HepG2 (cell line): ENCODE measurements around the gene BABAM2. TPM values are rescaled to one million over a fixed set of nuclear protein-coding genes. Genes with fewer than 3 reads are reported as not detected.

ENCODE experiments used
- AHDC1 ChIP-seq: sonication (generic); formaldehyde crosslinking; IDR thresholded peaks from 2 replicates; pipeline ENCODE4 v1.5.1; 2020; ENCODE audit warnings: mild to moderate bottlenecking, missing genetic modification reagents, borderline replicate concordance
- CREB1 ChIP-seq, 2 experiments: fragments of 450-650 bp in 1 of 2; IDR thresholded peaks; 2 replicates each; pipeline ENCODE4 v1.6.1; 2016 to 2017; ENCODE audit warnings: control low read depth in 1 of 2, mild to moderate bottlenecking in 1 of 2, missing compliant biosample characterization in 1 of 2, missing genetic modification characterization in 1 of 2
- PHF8 ChIP-seq: sonication (generic); formaldehyde crosslinking; IDR thresholded peaks from 2 replicates; pipeline ENCODE4 v1.5.0; 2020; ENCODE audit warnings: missing genetic modification reagents
- U2AF1 ChIP-seq: fragments of 200-400 bp; formaldehyde crosslinking; optimal IDR thresholded peaks from 2 replicates; pipeline ENCODE3; 2017; ENCODE audit warnings: mild to moderate bottlenecking, low read depth, low read length
- ZFP36L1 ChIP-seq: sonication (generic); formaldehyde crosslinking; IDR thresholded peaks from 2 replicates; pipeline ENCODE4 v1.8.0; 2022; ENCODE audit warnings: mild to moderate bottlenecking, missing genetic modification reagents, moderate library complexity
- ZNF580 ChIP-seq: IDR thresholded peaks from 2 replicates; pipeline ENCODE4 v1.6.1; 2016; ENCODE audit warnings: low read depth, borderline replicate concordance
- polyA plus RNA-seq, 8 experiments: library from polyadenylated mRNA; depleted of rRNA in 3 of 8; stranded (reverse) in 7 of 8; unstranded in 1 of 8; fragments of >200 nt; fragmentation: Illumina TruSeq in 4 of 8; extraction: Trizol in 4 of 8; gene quantifications; 2 replicates each; pipeline versions ENCODE4 v1.2.1 to v1.2.3, GENCODE V29; 2011 to 2016; ENCODE audit warnings: low read depth in 4 of 8, missing spikeins in 1 of 8, mixed read lengths in 1 of 8; ENCODE audit not compliant: insufficient read depth in 1 of 8
- total RNA-seq, 5 experiments: library from RNA; depleted of rRNA; stranded (reverse); fragments of >200 nt; fragmentation: Illumina TruSeq; extraction: Trizol; gene quantifications; 2 replicates each; pipeline ENCODE4 v1.2.3, GENCODE V29; 2016; ENCODE audit warnings: low read depth in 1 of 5
- TF ChIP-seq, protein P1 (sequence below): sonication (generic); formaldehyde crosslinking; IDR thresholded peaks from 2 replicates; pipeline ENCODE4 v1.5.0; 2020; ENCODE audit warnings: mild to moderate bottlenecking, missing genetic modification reagents, borderline replicate concordance
- TF ChIP-seq, protein P2 (sequence below): sonication (generic); formaldehyde crosslinking; IDR thresholded peaks from 2 replicates; pipeline ENCODE4 v1.4.0; 2020; ENCODE audit warnings: missing genetic modification reagents, borderline replicate concordance

The BABAM2 gene
- total and polyA plus RNA-seq, 2 of the 13 experiments (the other 11 are each of a cell fraction or from before 2014, with no cell fraction given), result 24.9 to 28.0 TPM

GRCh38 chr2:27916293-27916995 is 25.9 kb downstream of the BABAM2 start (continued):
- TF ChIP-seq U2AF1 (no peak), ZNF580 (CRISPR knock-in tag) (no peak), ZFP36L1 (CRISPR knock-in tag) (no peak), CREB1 (IDR thresholded peaks at IDR 0.05) (no peak), CREB1 (CRISPR knock-in tag; IDR thresholded peaks at IDR 0.05) (peak; percentile 64; the same call in 1 of the 2 replicates), PHF8 (CRISPR knock-in tag) (no peak), AHDC1 (CRISPR knock-in tag) (peak; percentile 85; the same call in 1 of the 2 replicates)
- TF ChIP-seq, protein P1, sequence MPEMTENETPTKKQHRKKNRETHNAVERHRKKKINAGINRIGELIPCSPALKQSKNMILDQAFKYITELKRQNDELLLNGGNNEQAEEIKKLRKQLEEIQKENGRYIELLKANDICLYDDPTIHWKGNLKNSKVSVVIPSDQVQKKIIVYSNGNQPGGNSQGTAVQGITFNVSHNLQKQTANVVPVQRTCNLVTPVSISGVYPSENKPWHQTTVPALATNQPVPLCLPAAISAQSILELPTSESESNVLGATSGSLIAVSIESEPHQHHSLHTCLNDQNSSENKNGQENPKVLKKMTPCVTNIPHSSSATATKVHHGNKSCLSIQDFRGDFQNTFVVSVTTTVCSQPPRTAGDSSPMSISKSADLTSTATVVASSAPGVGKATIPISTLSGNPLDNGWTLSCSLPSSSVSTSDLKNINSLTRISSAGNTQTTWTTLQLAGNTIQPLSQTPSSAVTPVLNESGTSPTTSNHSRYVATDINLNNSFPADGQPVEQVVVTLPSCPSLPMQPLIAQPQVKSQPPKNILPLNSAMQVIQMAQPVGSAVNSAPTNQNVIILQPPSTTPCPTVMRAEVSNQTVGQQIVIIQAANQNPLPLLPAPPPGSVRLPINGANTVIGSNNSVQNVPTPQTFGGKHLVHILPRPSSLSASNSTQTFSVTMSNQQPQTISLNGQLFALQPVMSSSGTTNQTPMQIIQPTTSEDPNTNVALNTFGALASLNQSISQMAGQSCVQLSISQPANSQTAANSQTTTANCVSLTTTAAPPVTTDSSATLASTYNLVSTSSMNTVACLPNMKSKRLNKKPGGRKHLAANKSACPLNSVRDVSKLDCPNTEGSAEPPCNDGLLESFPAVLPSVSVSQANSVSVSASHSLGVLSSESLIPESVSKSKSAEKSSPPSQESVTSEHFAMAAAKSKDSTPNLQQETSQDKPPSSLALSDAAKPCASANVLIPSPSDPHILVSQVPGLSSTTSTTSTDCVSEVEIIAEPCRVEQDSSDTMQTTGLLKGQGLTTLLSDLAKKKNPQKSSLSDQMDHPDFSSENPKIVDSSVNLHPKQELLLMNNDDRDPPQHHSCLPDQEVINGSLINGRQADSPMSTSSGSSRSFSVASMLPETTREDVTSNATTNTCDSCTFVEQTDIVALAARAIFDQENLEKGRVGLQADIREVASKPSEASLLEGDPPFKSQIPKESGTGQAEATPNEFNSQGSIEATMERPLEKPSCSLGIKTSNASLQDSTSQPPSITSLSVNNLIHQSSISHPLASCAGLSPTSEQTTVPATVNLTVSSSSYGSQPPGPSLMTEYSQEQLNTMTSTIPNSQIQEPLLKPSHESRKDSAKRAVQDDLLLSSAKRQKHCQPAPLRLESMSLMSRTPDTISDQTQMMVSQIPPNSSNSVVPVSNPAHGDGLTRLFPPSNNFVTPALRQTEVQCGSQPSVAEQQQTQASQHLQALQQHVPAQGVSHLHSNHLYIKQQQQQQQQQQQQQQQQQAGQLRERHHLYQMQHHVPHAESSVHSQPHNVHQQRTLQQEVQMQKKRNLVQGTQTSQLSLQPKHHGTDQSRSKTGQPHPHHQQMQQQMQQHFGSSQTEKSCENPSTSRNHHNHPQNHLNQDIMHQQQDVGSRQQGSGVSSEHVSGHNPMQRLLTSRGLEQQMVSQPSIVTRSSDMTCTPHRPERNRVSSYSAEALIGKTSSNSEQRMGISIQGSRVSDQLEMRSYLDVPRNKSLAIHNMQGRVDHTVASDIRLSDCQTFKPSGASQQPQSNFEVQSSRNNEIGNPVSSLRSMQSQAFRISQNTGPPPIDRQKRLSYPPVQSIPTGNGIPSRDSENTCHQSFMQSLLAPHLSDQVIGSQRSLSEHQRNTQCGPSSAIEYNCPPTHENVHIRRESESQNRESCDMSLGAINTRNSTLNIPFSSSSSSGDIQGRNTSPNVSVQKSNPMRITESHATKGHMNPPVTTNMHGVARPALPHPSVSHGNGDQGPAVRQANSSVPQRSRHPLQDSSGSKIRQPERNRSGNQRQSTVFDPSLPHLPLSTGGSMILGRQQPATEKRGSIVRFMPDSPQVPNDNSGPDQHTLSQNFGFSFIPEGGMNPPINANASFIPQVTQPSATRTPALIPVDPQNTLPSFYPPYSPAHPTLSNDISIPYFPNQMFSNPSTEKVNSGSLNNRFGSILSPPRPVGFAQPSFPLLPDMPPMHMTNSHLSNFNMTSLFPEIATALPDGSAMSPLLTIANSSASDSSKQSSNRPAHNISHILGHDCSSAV (CRISPR knock-in tag), result no peak
- TF ChIP-seq, protein P2, sequence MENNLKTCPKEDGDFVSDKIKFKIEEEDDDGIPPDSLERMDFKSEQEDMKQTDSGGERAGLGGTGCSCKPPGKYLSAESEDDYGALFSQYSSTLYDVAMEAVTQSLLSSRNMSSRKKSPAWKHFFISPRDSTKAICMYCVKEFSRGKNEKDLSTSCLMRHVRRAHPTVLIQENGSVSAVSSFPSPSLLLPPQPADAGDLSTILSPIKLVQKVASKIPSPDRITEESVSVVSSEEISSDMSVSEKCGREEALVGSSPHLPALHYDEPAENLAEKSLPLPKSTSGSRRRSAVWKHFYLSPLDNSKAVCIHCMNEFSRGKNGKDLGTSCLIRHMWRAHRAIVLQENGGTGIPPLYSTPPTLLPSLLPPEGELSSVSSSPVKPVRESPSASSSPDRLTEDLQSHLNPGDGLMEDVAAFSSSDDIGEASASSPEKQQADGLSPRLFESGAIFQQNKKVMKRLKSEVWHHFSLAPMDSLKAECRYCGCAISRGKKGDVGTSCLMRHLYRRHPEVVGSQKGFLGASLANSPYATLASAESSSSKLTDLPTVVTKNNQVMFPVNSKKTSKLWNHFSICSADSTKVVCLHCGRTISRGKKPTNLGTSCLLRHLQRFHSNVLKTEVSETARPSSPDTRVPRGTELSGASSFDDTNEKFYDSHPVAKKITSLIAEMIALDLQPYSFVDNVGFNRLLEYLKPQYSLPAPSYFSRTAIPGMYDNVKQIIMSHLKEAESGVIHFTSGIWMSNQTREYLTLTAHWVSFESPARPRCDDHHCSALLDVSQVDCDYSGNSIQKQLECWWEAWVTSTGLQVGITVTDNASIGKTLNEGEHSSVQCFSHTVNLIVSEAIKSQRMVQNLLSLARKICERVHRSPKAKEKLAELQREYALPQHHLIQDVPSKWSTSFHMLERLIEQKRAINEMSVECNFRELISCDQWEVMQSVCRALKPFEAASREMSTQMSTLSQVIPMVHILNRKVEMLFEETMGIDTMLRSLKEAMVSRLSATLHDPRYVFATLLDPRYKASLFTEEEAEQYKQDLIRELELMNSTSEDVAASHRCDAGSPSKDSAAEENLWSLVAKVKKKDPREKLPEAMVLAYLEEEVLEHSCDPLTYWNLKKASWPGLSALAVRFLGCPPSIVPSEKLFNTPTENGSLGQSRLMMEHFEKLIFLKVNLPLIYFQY, result no peak
